Ovary (tissue), 9 donors: Measurements from ENCODE around the gene COPS2. TPM values are rescaled to one million over a fixed set of nuclear protein-coding genes. Genes with fewer than 3 reads are reported as not detected.

Experiments used
- DNase-seq, 5 donors: peaks; one replicate each; pipeline ENCODE4 v3.0.0-alpha.2; 2019 to 2020
- H3K27ac ChIP-seq, 2 donors: fragments of 200-600 bp; one replicate each; pipeline versions ENCODE4 v1.5.1 to v1.8.0; 2019 to 2022
- H3K27me3 ChIP-seq: fragments of 200-600 bp; one replicate; pipeline ENCODE4 v1.8.0; 2022
- H3K36me3 ChIP-seq: fragments of 200-600 bp; sonication (generic); one replicate; pipeline ENCODE4 v1.5.1; 2019
- H3K4me1 ChIP-seq: one replicate; pipeline ENCODE4 v1.8.1; 2013; ENCODE audit warnings: mild to moderate bottlenecking, moderate library complexity; ENCODE audit not compliant: insufficient read depth
- H3K4me3 ChIP-seq: fragments of 200-600 bp; sonication (generic); one replicate; pipeline ENCODE4 v1.5.1; 2017
- H3K9me3 ChIP-seq, 2 donors: fragments of 200-600 bp in 1 of 2; sonication (generic) in 1 of 2; one replicate each; pipeline versions ENCODE4 v1.5.1 to v1.8.1; 2013 to 2019; ENCODE audit warnings: mild to moderate bottlenecking in 1 of 2, moderate library complexity in 1 of 2
- CTCF ChIP-seq, 3 donors: fragments of 450-650 bp in 2 of 3; fragments of 200-600 bp in 1 of 3; IDR thresholded peaks; one replicate each; pipeline versions ENCODE4 v1.5.1 to v1.8.0; 2016 to 2022; ENCODE audit warnings: antibody characterized with exemption in 3 of 3, mild to moderate bottlenecking in 1 of 3
- EP300 ChIP-seq: sonication (generic); formaldehyde crosslinking; IDR thresholded peaks from one replicate; pipeline ENCODE4 v1.6.1; 2017; ENCODE audit warnings: antibody characterized with exemption
- POLR2A ChIP-seq: fragments of 450-650 bp; IDR thresholded peaks from one replicate; pipeline ENCODE4 v1.6.1; 2017; ENCODE audit warnings: antibody characterized with exemption, mild to moderate bottlenecking, moderate library complexity
- WGBS, 3 donors: extraction: QIAGEN DNeasy Blood & Tissue Kit in 1 of 3; methylation state at CpG; one replicate each; pipeline versions ENCODE4 v1.1.5 to v1.1.7; 2013 to 2017; 5-methylcytosine and 5-hydroxymethylcytosine counted together
- intact Hi-C, 4 donors: fragments of 100-400 bp; cut with DNase I; formaldehyde crosslinking; loops; one replicate each; pipeline versions ENCODE4 v1.11.0 to v1.15.1; 2022 to 2023
- polyA plus RNA-seq, 2 donors: library from polyadenylated mRNA; stranded (reverse); fragments of 200-250 nt in 1 of 2; fragments of 350-450 nt in 1 of 2; fragmentation: Illumina TruSeq in 1 of 2; extraction: RNeasy Lipid Tissue Mini Kit (QIAGEN cat#74804) in 1 of 2; gene quantifications; one replicate each; pipeline ENCODE4 v1.2.3, GENCODE V29; 2013 to 2014
- total RNA-seq, 7 donors: library from RNA; depleted of rRNA in 2 of 7; stranded (reverse); fragments of >200 nt in 2 of 7; fragmentation: NEBNext Ultra II Directional in 3 of 7; extraction: Animal tissue kit (Norgen Biotek cat#: 25700) in 3 of 7; gene quantifications; one replicate each; pipeline versions ENCODE4 v1.1.0 to v1.2.4, GENCODE V29; 2016 to 2023
- donor health status: DM: no; HTN: no; CAD: no; lungs with moderate emphysema.
- donor health status: DM: no; HTN: no; CAD: no.
- donor health status: Bipolar disorder and iron deficiency.
- donor health status: DM: yes; HTN: yes; CAD: no.
- donor health status: DM: no; HTN: no; CAD: no.
- donor health status: DM: yes; HTN: yes; CAD: no.

COPS2 gene
- total and polyA plus RNA-seq, 9 donors: 44.2 to 95.4 (median 80.0) TPM

DNA sequence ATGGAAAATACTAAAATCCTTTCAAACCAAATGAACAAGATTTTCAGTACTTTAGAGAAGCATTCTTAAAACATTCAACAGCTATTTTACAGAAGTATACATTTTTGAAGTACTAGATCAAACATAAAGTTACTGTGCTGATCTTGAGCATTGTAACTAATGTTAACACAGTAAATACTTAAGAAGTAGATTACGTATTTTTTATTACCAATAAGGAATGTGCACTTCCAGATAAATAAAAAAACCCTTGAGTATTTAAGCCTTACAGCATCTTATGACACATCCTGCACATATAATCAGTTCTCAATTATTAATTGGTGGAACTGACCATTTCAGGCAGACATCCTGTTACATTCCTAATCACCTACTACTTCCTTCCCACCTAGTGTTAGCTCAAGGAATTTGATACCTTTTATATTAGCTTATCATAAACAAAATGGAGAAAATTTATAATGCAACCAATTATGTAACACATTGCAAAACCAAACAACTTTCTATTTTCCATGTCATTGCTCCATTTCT, 32.8 kb downstream of the COPS2 start:
- Histone ChIP-seq H3K9me3 (no peaks in the 10 kb centered on the region), H3K27me3 (no peaks in the 10 kb centered on the region), H3K4me3 (no peak overlapping the region), H3K4me1 (no peaks in the 10 kb centered on the region), H3K36me3 (no peaks in the 10 kb centered on the region), H3K27ac (no peak overlapping the region)
- intact Hi-C loops: no loop called here
- DNase-seq: no peak
- TF ChIP-seq EP300 (no peak), CTCF (IDR thresholded peaks at IDR 0.05) (no peak), POLR2A (no peak)
- WGBS, 3 donors: 50 to 74% (median 65%) methylated on average over 1 of the region's 1 CpG

GRCh38 chr15:49121901-49122300, 33.5 kb downstream of the COPS2 start:
- H3K4me3 ChIP-seq: no peak overlapping the region
- TF ChIP-seq CTCF (IDR thresholded peaks at IDR 0.05) (no peak), POLR2A (no peak), EP300 (no peak)
- 81 to 84% (median 84%) methylated on average over 1 of the region's 1 CpG for WGBS, 3 donors
- intact Hi-C loops: no loop called here
- H3K9me3 ChIP-seq: no peaks in the 10 kb centered on the region
- DNase-seq: no peak
- no peaks in the 10 kb centered on the region for H3K27me3 ChIP-seq
- H3K4me1 ChIP-seq: no peaks in the 10 kb centered on the region
- H3K36me3 ChIP-seq: no peaks in the 10 kb centered on the region
- H3K27ac ChIP-seq: no peak overlapping the region

- TF ChIP-seq EP300 (no peak), CTCF (IDR thresholded peaks at IDR 0.05) (no peak), POLR2A (no peak)
- intact Hi-C loops: no loop called here
Observed at GRCh38 chr15:49120832-49121231, 34.6 kb downstream of the COPS2 start.

GRCh38 chr15:49116108-49116857, 39.1 kb downstream of the COPS2 start:
- TF ChIP-seq POLR2A (no peak), EP300 (no peak), CTCF (IDR thresholded peaks at IDR 0.05) (no peak)
- no peak for DNase-seq
- H3K4me3 ChIP-seq: no peak overlapping the region
- 96 to 99% (median 98%) methylated on average over 4 of the region's 4 CpGs for WGBS, 3 donors
- H3K9me3 ChIP-seq: peaks cover 0 to 3% of the 10 kb centered on the region in 2 donors
- intact Hi-C loops: no loop called here
- no peaks in the 10 kb centered on the region for H3K4me1 ChIP-seq
- no peak overlapping the region for H3K27ac ChIP-seq
- H3K36me3 ChIP-seq: no peaks in the 10 kb centered on the region
- no peaks in the 10 kb centered on the region for H3K27me3 ChIP-seq

More at GRCh38 chr15:49120832-49121231, 34.6 kb downstream of the COPS2 start:
- Histone ChIP-seq H3K27me3 (no peaks in the 10 kb centered on the region), H3K4me3 (no peak overlapping the region), H3K27ac (no peak overlapping the region), H3K36me3 (no peaks in the 10 kb centered on the region), H3K9me3 (no peaks in the 10 kb centered on the region), H3K4me1 (no peaks in the 10 kb centered on the region)
- DNase-seq: no peak
- 75 to 80% (median 76%) methylated on average over 4 of the region's 4 CpGs for WGBS, 3 donors
